K562 (cell line): Measurements from ENCODE around the gene CADPS2. TPM values are rescaled to one million over a fixed set of nuclear protein-coding genes. Genes with fewer than 3 reads are reported as not detected.

Experiments used
- ATAC-seq: fragments of 200-7000 bp; cut with Tn5 transposase; 3 replicates; pipeline ENCODE4 v1.9.1; 2020; ENCODE audit warnings: moderate library complexity
- BruUV-seq: library from RNA; stranded (reverse); fragments of 400-500 nt; replicated peaks from 2 replicates; lab custom pipeline; 2021; lab: Mats Ljungman, UMichigan
- CTCF ChIA-PET: fragments of 300-600 bp; formaldehyde crosslinking; extraction: SDS; loops from one replicate; lab custom pipeline; 2021; ENCODE audit warnings: low intra/inter-chr PET ratio; lab: Yijun Ruan, JAX
- POLR2A ChIA-PET: fragments of 300-600, 350-650 bp; sonication (Branson Sonifier 250); formaldehyde crosslinking; extraction: SDS; loops from one replicate; lab custom pipeline; 2021; ENCODE audit warnings: antibody characterized with exemption, inconsistent platforms; lab: Yijun Ruan, JAX
- DNase-seq, 4 experiments: peaks; one replicate each; pipeline versions ENCODE4 v3.0.0 to v3.0.0-alpha.2; 2011 to 2018; ENCODE audit warnings: low spot score in 3 of 4, mixed read lengths in 3 of 4; ENCODE audit errors: extremely low read depth in 1 of 4
- FAIRE-seq: peaks from 2 replicates; lab custom pipeline; 2011; peaks lifted over from hg19 to GRCh38; lab: Jason Lieb, UNC
- H2AFZ ChIP-seq: 2 replicates; pipeline ENCODE4 v1.6.0; 2011; ENCODE audit warnings: low read depth, low read length, control low read depth, inconsistent platforms
- H3K27ac ChIP-seq: fragments of 200-600 bp; 3 replicates; pipeline ENCODE4 v1.8.0; 2011; ENCODE audit warnings: low read depth, mild to moderate bottlenecking, control low read depth, inconsistent platforms, low read length, moderate library complexity, mixed read lengths; ENCODE audit errors: extremely low read depth
- H3K27me3 ChIP-seq, 2 experiments: fragments of 300-600 bp in 1 of 2; 2 replicates in 1 of 2; 3 replicates in 1 of 2; pipeline versions ENCODE4 v1.6.0 to v1.8.0; 2011; ENCODE audit warnings: inconsistent platforms in 2 of 2, low read length in 2 of 2, mild to moderate bottlenecking in 1 of 2, mixed read lengths in 1 of 2, moderate library complexity in 1 of 2; ENCODE audit not compliant: control insufficient read depth in 2 of 2, insufficient read depth in 2 of 2
- H3K36me3 ChIP-seq: fragments of 300-600 bp; 3 replicates; pipeline ENCODE4 v1.8.0; 2011; ENCODE audit warnings: mild to moderate bottlenecking, low read length, inconsistent platforms; ENCODE audit not compliant: control insufficient read depth, insufficient read depth
- H3K4me1 ChIP-seq, 2 experiments: fragments of 200-600 bp in 1 of 2; replicated peaks in 1 of 2; 2 replicates in 1 of 2; 3 replicates in 1 of 2; pipeline versions ENCODE4 v1.5.1 to v1.8.0; 2011; ENCODE audit warnings: inconsistent platforms in 2 of 2, low read length in 2 of 2, mild to moderate bottlenecking in 1 of 2, mixed read lengths in 1 of 2, moderate library complexity in 1 of 2; ENCODE audit not compliant: control insufficient read depth in 2 of 2, insufficient read depth in 2 of 2
- H3K4me2 ChIP-seq: 2 replicates; pipeline ENCODE4 v1.6.1; 2011; ENCODE audit warnings: low read length, control low read depth, inconsistent platforms, mixed read lengths; ENCODE audit not compliant: insufficient read depth
- H3K4me3 ChIP-seq: fragments of 200-600 bp; sonication (generic), shearing (Covaris generic); 2 replicates; pipeline ENCODE4 v1.5.1; 2016; ENCODE audit warnings: control low read depth, inconsistent platforms
- H3K79me2 ChIP-seq: fragments of 200-600 bp; 3 replicates; pipeline ENCODE4 v1.8.0; 2011; ENCODE audit warnings: low read length, inconsistent platforms; ENCODE audit not compliant: control insufficient read depth, insufficient read depth
- H3K9ac ChIP-seq, 2 experiments: 2 replicates each; pipeline versions ENCODE4 v1.6.0 to v1.6.1; 2011; ENCODE audit warnings: low read depth in 2 of 2, low read length in 2 of 2, control low read depth in 1 of 2, inconsistent platforms in 1 of 2, mild to moderate bottlenecking in 1 of 2, mixed read lengths in 1 of 2; ENCODE audit not compliant: insufficient read depth in 1 of 2
- H3K9me1 ChIP-seq: one replicate; pipeline ENCODE4 v1.6.0; 2011; ENCODE audit warnings: inconsistent platforms, mild to moderate bottlenecking, low read length, moderate library complexity; ENCODE audit not compliant: control insufficient read depth, insufficient read depth
- H3K9me3 ChIP-seq: replicated peaks from 2 replicates; pipeline ENCODE4 v1.5.1; 2011; ENCODE audit warnings: low read depth, low read length, inconsistent platforms; ENCODE audit not compliant: control insufficient read depth, insufficient read depth
- H4K20me1 ChIP-seq: replicated peaks from 2 replicates; pipeline ENCODE4 v1.6.1; 2011; ENCODE audit warnings: low read length, inconsistent platforms, mixed read lengths; ENCODE audit not compliant: control insufficient read depth, insufficient read depth
- AFF4 ChIP-seq: sonication (generic); formaldehyde crosslinking; IDR thresholded peaks from 2 replicates; pipeline ENCODE4 v1.8.0; 2023; ENCODE audit warnings: mild to moderate bottlenecking, missing genetic modification reagents
- CEBPB ChIP-seq: fragments of 450-650 bp; IDR thresholded peaks from 2 replicates; pipeline ENCODE4 v1.6.1; 2016; ENCODE audit warnings: missing genetic modification characterization, missing compliant biosample characterization
- ETV5 ChIP-seq: sonication (generic); formaldehyde crosslinking; IDR thresholded peaks from 2 replicates; pipeline ENCODE4 v1.4.0; 2020; ENCODE audit warnings: low read depth, mild to moderate bottlenecking, missing genetic modification reagents
- HDAC6 ChIP-seq: IDR thresholded peaks from 2 replicates; pipeline ENCODE4 v1.6.1; 2012; ENCODE audit warnings: low read depth, mild to moderate bottlenecking, control low read depth, inconsistent platforms, low read length, moderate library complexity
- HSF4 ChIP-seq: fragments of 250-450 bp; sonication (Bioruptor Pico); IDR thresholded peaks from 2 replicates; pipeline ENCODE4 v2.1.2; 2022; ENCODE audit warnings: mild to moderate bottlenecking, moderate library complexity, borderline replicate concordance
- LEF1 ChIP-seq: fragments of 450-650 bp; IDR thresholded peaks from 2 replicates; pipeline ENCODE4 v1.6.1; 2016; ENCODE audit warnings: mild to moderate bottlenecking
- NFATC3 ChIP-seq: fragments of 450-650 bp; IDR thresholded peaks from 2 replicates; pipeline ENCODE4 v1.6.1; 2017; ENCODE audit warnings: mild to moderate bottlenecking
- RFX7 ChIP-seq: fragments of 250-450 bp; sonication (Bioruptor Pico); IDR thresholded peaks from 2 replicates; pipeline ENCODE4 v1.5.1; 2021; ENCODE audit warnings: mild to moderate bottlenecking
- SRSF3 ChIP-seq: fragments of 200-400 bp; formaldehyde crosslinking; IDR thresholded peaks from 2 replicates; pipeline ENCODE4 v1.6.1; 2016; ENCODE audit warnings: mild to moderate bottlenecking, low read length, moderate library complexity; ENCODE audit not compliant: insufficient read depth
- TAF7 ChIP-seq: fragments of 450-650 bp; IDR thresholded peaks from 2 replicates; pipeline ENCODE4 v1.6.1; 2016; ENCODE audit warnings: missing genetic modification characterization, missing compliant biosample characterization
- TARDBP ChIP-seq: fragments of 450-650 bp; IDR thresholded peaks from 2 replicates; pipeline ENCODE4 v1.6.1; 2016
- TCFL5 ChIP-seq: fragments of 250-450 bp; sonication (Bioruptor Pico); conservative IDR thresholded peaks from 2 replicates; pipeline ENCODE4 v1.6.1; 2021; ENCODE audit warnings: mild to moderate bottlenecking, moderate library complexity, matching md5 sums
- TGIF2 ChIP-seq: sonication (generic); formaldehyde crosslinking; IDR thresholded peaks from 2 replicates; pipeline ENCODE4 v1.8.1; 2022; ENCODE audit warnings: mild to moderate bottlenecking, missing genetic modification reagents, moderate library complexity
- ZFP1 ChIP-seq: fragments of 450-650 bp; formaldehyde crosslinking; IDR thresholded peaks from 2 replicates; pipeline ENCODE4 v1.4.0; 2020; ENCODE audit warnings: mild to moderate bottlenecking, mixed read lengths
- ZNF354B ChIP-seq: fragments of 250-450 bp; sonication (Bioruptor Pico); IDR thresholded peaks from 2 replicates; pipeline ENCODE4 v1.4.0; 2020
- ZNF445 ChIP-seq: fragments of 250-450 bp; sonication (Bioruptor Pico); IDR thresholded peaks from 2 replicates; pipeline ENCODE4 v1.4.0; 2020; ENCODE audit warnings: low read depth, mild to moderate bottlenecking, moderate library complexity
- WGBS: fragments of 100-300 bp; shearing (Covaris generic); methylation state at CpG from one replicate; pipeline ENCODE4 v1.1.6; 2016; ENCODE audit warnings: low coverage, mixed read lengths; ENCODE audit not compliant: insufficient coverage; ENCODE audit errors: missing lambda C conversion rate; 5-methylcytosine and 5-hydroxymethylcytosine counted together
- in situ Hi-C: fragments of 300-500 bp; cut with MboI; formaldehyde crosslinking; loops from 4 replicates; pipeline ENCODE4 v1.15.0; 2018; ENCODE audit warnings: inconsistent platforms, mixed read lengths
- intact Hi-C: fragments of 100-400 bp; cut with micrococcal nuclease; formaldehyde crosslinking; loops from 2 replicates; pipeline ENCODE4 v1.14.2; 2022
- polyA plus RNA-seq, 8 experiments: library from polyadenylated mRNA; depleted of rRNA in 4 of 8; stranded (reverse) in 5 of 8; unstranded in 3 of 8; fragments of >200 nt; fragmentation: Nextera tagmentation in 2 of 8; fragmentation: Illumina TruSeq in 1 of 8; extraction: Ambion mirVana in 2 of 8; extraction: Trizol in 1 of 8; gene quantifications; 2 replicates each; pipeline versions ENCODE4 v1.2.1 to v1.2.3, GENCODE V29; 2011 to 2014; ENCODE audit warnings: inconsistent platforms in 1 of 8, missing spikeins in 1 of 8
- total RNA-seq, 7 experiments: library from RNA; depleted of rRNA in 6 of 7; stranded (reverse); fragments of >200 nt in 6 of 7; fragmentation: Illumina TruSeq in 2 of 7; extraction: Trizol in 2 of 7; gene quantifications; 2 replicates each; pipeline versions ENCODE4 v1.2.1 to v1.2.3, GENCODE V29; 2011 to 2021; ENCODE audit warnings: low replicate concordance in 1 of 7
- TF ChIP-seq, protein P1 (sequence below): fragments of 200-800 bp; sonication (Bioruptor generic); IDR thresholded peaks from 2 replicates; pipeline ENCODE4 v1.6.1; 2017; ENCODE audit warnings: missing genetic modification characterization, missing compliant biosample characterization

Gene CADPS2
- total and polyA plus RNA-seq, 9 of the 15 experiments (the other 6 are each of a cell fraction or from before 2014, with no cell fraction given): 0.03 to 0.14 (median 0.04) TPM; not detected in 1

- no peak for DNase-seq
- intact Hi-C loops: no loop called here
- Histone ChIP-seq H3K36me3 (no peaks in the 10 kb centered on the region), H3K9me1 (no peaks in the 10 kb centered on the region), H3K9me3 (0 out of 2 replicates have a peak, but pooled peaks cover 4% of the 10 kb centered on the region), H3K27me3 (no peaks in the 10 kb centered on the region), H3K4me2 (no peak overlapping the region), H3K79me2 (no peaks in the 10 kb centered on the region), H4K20me1 (no peaks in the 10 kb centered on the region), H3K9ac (no peak overlapping the region), H3K4me3 (no peak overlapping the region), H3K27ac (no peak overlapping the region), H3K4me1 (no peaks in the 10 kb centered on the region), H2AFZ (no peak overlapping the region)
- 2% methylated on average over 3 of the region's 3 CpGs for WGBS
- CTCF ChIA-PET: no interaction called here
- FAIRE-seq: no peak
- no peak for ATAC-seq
- POLR2A ChIA-PET: no interaction called here
- in situ Hi-C loops: no loop called here
- TF ChIP-seq ZFP1 (CRISPR knock-in tag) (no peak), TCFL5 (CRISPR knock-in tag) (no peak), HDAC6 (no peak), TARDBP (no peak), LEF1 (no peak), AFF4 (CRISPR knock-in tag) (no peak), ZNF354B (no peak), TAF7 (tag) (no peak), CEBPB (tag) (no peak), HSF4 (CRISPR knock-in tag) (no peak), ETV5 (no peak), RFX7 (CRISPR knock-in tag) (no peak), SRSF3 (no peak), ZNF445 (no peak), TGIF2 (no peak), NFATC3 (no peak)
- TF ChIP-seq, protein P1, sequence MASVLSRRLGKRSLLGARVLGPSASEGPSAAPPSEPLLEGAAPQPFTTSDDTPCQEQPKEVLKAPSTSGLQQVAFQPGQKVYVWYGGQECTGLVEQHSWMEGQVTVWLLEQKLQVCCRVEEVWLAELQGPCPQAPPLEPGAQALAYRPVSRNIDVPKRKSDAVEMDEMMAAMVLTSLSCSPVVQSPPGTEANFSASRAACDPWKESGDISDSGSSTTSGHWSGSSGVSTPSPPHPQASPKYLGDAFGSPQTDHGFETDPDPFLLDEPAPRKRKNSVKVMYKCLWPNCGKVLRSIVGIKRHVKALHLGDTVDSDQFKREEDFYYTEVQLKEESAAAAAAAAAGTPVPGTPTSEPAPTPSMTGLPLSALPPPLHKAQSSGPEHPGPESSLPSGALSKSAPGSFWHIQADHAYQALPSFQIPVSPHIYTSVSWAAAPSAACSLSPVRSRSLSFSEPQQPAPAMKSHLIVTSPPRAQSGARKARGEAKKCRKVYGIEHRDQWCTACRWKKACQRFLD (CRISPR knock-in tag): no peak
- BruUV-seq: no TSS peak
Observed at GRCh38 chr7:122715183-122715582, 171.1 kb downstream of the CADPS2 start.
